MM.1S (cell line): ENCODE measurements around the gene ARPC5.

Experiments used
- DNase-seq: peaks from one replicate; pipeline ENCODE4 v3.0.0-alpha.2; 2015
- H2AFZ ChIP-seq: fragments of 300-600 bp; sonication (generic); 2 replicates; pipeline ENCODE4 v1.6.0; 2016; ENCODE audit warnings: antibody characterized with exemption, low read length
- H3F3A ChIP-seq: fragments of 300-600 bp; sonication (generic); 2 replicates; pipeline ENCODE4 v1.6.1; 2016; ENCODE audit warnings: mild to moderate bottlenecking, antibody characterized with exemption, low read length, moderate library complexity, mixed read lengths; ENCODE audit not compliant: insufficient read depth
- H3K27ac ChIP-seq: fragments of 300-600 bp; sonication (generic); 2 replicates; pipeline ENCODE4 v1.5.1; 2016; ENCODE audit warnings: mild to moderate bottlenecking, low read length
- H3K27me3 ChIP-seq: fragments of 300-600 bp; sonication (generic); replicated peaks from 2 replicates; pipeline ENCODE4 v1.6.0; 2016; ENCODE audit warnings: low read length; ENCODE audit not compliant: insufficient read depth
- H3K36me3 ChIP-seq: fragments of 300-600 bp; sonication (generic); replicated peaks from 2 replicates; pipeline ENCODE4 v1.6.1; 2016; ENCODE audit warnings: mild to moderate bottlenecking, low read length, mixed read lengths; ENCODE audit not compliant: insufficient read depth
- H3K4me1 ChIP-seq: fragments of 300-600 bp; sonication (generic); 2 replicates; pipeline ENCODE4 v1.6.1; 2016; ENCODE audit warnings: low read length, mixed read lengths
- H3K4me2 ChIP-seq: fragments of 300-600 bp; sonication (generic); 2 replicates; pipeline ENCODE4 v1.6.0; 2016; ENCODE audit warnings: low read depth, low read length
- H3K4me3 ChIP-seq: fragments of 300-600 bp; sonication (generic); 2 replicates; pipeline ENCODE4 v1.5.1; 2016; ENCODE audit warnings: low read length, mixed read lengths
- H3K79me2 ChIP-seq: fragments of 300-600 bp; sonication (generic); 2 replicates; pipeline ENCODE4 v1.6.1; 2016; ENCODE audit warnings: mixed run types, low read length, mixed read lengths
- H3K9ac ChIP-seq: fragments of 300-600 bp; sonication (generic); 2 replicates; pipeline ENCODE4 v1.6.1; 2016; ENCODE audit warnings: low read length, mixed read lengths
- H3K9me2 ChIP-seq: fragments of 300-600 bp; sonication (generic); replicated peaks from 2 replicates; pipeline ENCODE4 v1.6.1; 2016; ENCODE audit warnings: mild to moderate bottlenecking, low read length, mixed read lengths; ENCODE audit not compliant: insufficient read depth
- H3K9me3 ChIP-seq: fragments of 300-600 bp; sonication (generic); replicated peaks from 2 replicates; pipeline ENCODE4 v1.6.1; 2016; ENCODE audit warnings: mild to moderate bottlenecking, low read length, mixed read lengths; ENCODE audit not compliant: insufficient read depth
- H4K20me1 ChIP-seq: fragments of 300-600 bp; sonication (generic); 2 replicates; pipeline ENCODE4 v1.6.1; 2016; ENCODE audit warnings: mild to moderate bottlenecking, low read length, moderate library complexity, mixed read lengths; ENCODE audit not compliant: insufficient read depth
- EZH2 ChIP-seq: fragments of 300-600 bp; sonication (generic); optimal IDR thresholded peaks from 2 replicates; pipeline ENCODE3; 2017; ENCODE audit warnings: low read depth, mild to moderate bottlenecking, antibody characterized with exemption, low read length, mixed read lengths
- EZH2phosphoT487 ChIP-seq: fragments of 300-600 bp; sonication (generic); IDR thresholded peaks from 2 replicates; pipeline ENCODE4 v1.6.1; 2018; ENCODE audit warnings: antibody characterized with exemption, low read length
- TF ChIP-seq, protein P1 (sequence below): fragments of 300-600 bp; sonication (generic); IDR thresholded peaks from 2 replicates; pipeline ENCODE4 v1.5.1; 2016; ENCODE audit warnings: antibody characterized with exemption, low read length, mixed read lengths

Gene ARPC5

DNA sequence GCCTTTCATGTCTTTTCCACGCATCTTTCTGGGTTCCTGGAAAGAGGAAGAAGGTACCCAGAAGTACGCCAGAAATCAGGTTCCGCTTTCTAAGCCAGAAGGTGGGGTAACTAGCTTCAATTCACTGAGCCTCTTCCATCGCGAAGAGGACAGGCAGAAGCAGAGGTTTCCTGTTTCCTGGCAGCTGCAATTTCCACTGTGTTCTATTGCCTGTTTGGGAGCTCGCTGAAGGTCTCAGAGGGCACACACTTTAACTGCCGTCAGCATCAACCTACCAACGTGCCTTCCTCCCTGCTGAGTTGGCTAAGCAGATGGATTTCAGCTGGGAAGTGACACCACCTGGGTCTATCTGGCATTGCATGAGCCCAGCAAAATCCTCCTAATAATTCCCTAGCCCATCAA, 55.3 kb downstream of the ARPC5 start:
- Histone ChIP-seq H3K9me2 (no peaks in the 10 kb centered on the region), H4K20me1 (no peaks in the 10 kb centered on the region), H3F3A (no peaks in the 10 kb centered on the region), H3K4me1 (no peaks in the 10 kb centered on the region), H3K4me3 (no peak overlapping the region), H3K27me3 (no peaks in the 10 kb centered on the region), H2AFZ (no peak overlapping the region), H3K9me3 (no peaks in the 10 kb centered on the region), H3K9ac (no peak overlapping the region), H3K36me3 (no peaks in the 10 kb centered on the region), H3K79me2 (no peaks in the 10 kb centered on the region), H3K27ac (no peak overlapping the region), H3K4me2 (no peak overlapping the region)
- TF ChIP-seq EZH2, result no peak
- TF ChIP-seq EZH2phosphoT487, result no peak
- TF ChIP-seq, protein P1, sequence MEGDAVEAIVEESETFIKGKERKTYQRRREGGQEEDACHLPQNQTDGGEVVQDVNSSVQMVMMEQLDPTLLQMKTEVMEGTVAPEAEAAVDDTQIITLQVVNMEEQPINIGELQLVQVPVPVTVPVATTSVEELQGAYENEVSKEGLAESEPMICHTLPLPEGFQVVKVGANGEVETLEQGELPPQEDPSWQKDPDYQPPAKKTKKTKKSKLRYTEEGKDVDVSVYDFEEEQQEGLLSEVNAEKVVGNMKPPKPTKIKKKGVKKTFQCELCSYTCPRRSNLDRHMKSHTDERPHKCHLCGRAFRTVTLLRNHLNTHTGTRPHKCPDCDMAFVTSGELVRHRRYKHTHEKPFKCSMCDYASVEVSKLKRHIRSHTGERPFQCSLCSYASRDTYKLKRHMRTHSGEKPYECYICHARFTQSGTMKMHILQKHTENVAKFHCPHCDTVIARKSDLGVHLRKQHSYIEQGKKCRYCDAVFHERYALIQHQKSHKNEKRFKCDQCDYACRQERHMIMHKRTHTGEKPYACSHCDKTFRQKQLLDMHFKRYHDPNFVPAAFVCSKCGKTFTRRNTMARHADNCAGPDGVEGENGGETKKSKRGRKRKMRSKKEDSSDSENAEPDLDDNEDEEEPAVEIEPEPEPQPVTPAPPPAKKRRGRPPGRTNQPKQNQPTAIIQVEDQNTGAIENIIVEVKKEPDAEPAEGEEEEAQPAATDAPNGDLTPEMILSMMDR, result peak; percentile 25
- peak; percentile 16 for DNase-seq

DNA sequence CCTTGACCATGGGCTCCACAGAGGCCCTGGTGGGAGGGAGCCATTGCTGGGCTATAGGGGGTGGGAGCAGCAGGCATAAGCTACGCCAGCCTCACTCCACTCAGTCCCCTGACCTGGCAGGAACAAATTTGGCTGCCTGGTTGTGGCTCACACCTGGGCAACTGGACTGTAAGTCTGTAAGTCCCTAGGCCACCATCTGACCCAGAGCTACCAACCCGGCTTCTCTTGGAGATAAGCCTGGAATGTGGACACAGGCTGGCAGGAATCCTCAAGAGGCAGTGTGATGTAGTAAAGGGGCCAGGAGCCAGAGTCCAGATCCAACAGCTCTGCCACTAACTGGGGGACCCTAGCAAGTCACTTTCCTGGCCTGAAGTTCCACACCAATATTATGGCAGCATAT, 56.7 kb downstream of the ARPC5 start:
- H3K27me3 ChIP-seq, result no peaks in the 10 kb centered on the region
- TF ChIP-seq, protein P1, result no peak
- TF ChIP-seq EZH2phosphoT487, result no peak
- TF ChIP-seq EZH2, result no peak
- H3K79me2 ChIP-seq, result no peaks in the 10 kb centered on the region
- H3F3A ChIP-seq, result no peaks in the 10 kb centered on the region
- H3K9me3 ChIP-seq, result no peaks in the 10 kb centered on the region
- no peak overlapping the region for H3K4me3 ChIP-seq
- H3K9me2 ChIP-seq, result no peaks in the 10 kb centered on the region
- no peak for DNase-seq
- H2AFZ ChIP-seq, result no peak overlapping the region
- no peaks in the 10 kb centered on the region for H3K4me1 ChIP-seq
- no peaks in the 10 kb centered on the region for H4K20me1 ChIP-seq
- no peaks in the 10 kb centered on the region for H3K36me3 ChIP-seq
- no peak overlapping the region for H3K9ac ChIP-seq
- no peak overlapping the region for H3K27ac ChIP-seq
- H3K4me2 ChIP-seq, result no peak overlapping the region

DNA sequence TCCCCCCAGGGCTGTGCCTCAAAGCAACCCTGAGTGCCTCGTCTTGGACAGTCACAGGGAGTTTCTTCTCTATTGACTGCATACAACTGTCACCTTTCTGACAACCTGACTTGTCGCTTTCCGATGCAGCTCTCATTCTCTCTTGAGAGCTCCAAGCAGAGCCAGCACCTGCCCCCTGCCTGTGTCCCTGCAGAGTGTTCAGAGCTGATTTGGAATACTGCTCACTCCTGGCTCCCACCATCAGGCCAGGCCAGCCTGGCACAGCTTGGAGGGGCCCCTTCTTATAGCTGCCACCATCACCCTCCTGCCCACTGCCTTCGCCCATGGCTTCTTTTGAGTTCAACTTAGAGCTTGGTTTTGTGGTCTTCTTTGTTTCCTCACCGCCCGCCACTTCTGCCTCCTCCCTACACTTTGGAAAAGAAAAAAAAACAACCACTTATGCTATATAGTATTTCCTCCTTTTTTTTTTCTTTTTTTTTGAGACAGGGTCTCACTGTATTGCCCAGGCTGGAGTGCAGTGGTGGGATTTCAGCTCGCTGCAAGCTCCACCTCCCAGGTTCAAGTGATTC, 57.6 kb downstream of the ARPC5 start:
- no peaks in the 10 kb centered on the region for H3K79me2 ChIP-seq
- H3K9me2 ChIP-seq, result no peaks in the 10 kb centered on the region
- H3K9me3 ChIP-seq, result no peaks in the 10 kb centered on the region
- H3K27ac ChIP-seq, result no peak overlapping the region
- no peak overlapping the region for H3K4me2 ChIP-seq
- no peaks in the 10 kb centered on the region for H3K4me1 ChIP-seq
- H4K20me1 ChIP-seq, result no peaks in the 10 kb centered on the region
- H3K27me3 ChIP-seq, result no peaks in the 10 kb centered on the region
- TF ChIP-seq EZH2phosphoT487 (no peak), EZH2 (no peak)
- TF ChIP-seq, protein P1, result no peak
- H3K36me3 ChIP-seq, result no peaks in the 10 kb centered on the region
- H3F3A ChIP-seq, result no peaks in the 10 kb centered on the region
- H3K4me3 ChIP-seq, result no peak overlapping the region
- DNase-seq, result no peak
- no peak overlapping the region for H2AFZ ChIP-seq
- no peak overlapping the region for H3K9ac ChIP-seq
